CD8-positive, alpha-beta memory T cell (primary cell): ENCODE results near the gene TCEANC. TPM values are rescaled to one million over a fixed set of nuclear protein-coding genes. Genes with fewer than 3 reads are reported as not detected.
A peak's percentile ranks its signal among the peaks of the same experiment; 100 is the strongest.

Experiments used
- CTCF ChIA-PET: fragments of 350-600 bp; sonication (Branson Sonifier 250); formaldehyde crosslinking; loops from one replicate; lab custom pipeline; 2021; ENCODE audit warnings: antibody characterized with exemption; lab: Charles Lee
- POLR2A ChIA-PET: fragments of 350-600 bp; sonication (Branson Sonifier 250); formaldehyde crosslinking; loops from one replicate; lab custom pipeline; 2021; ENCODE audit warnings: antibody characterized with exemption; lab: Charles Lee
- DNase-seq, 5 donors: peaks; one replicate each; pipeline versions ENCODE4 v3.0.0 to v3.0.0-alpha.2; 2020 to 2022; ENCODE audit warnings: mixed read lengths in 1 of 5
- H3K27ac ChIP-seq: one replicate; pipeline ENCODE4 v1.7.0; 2013; ENCODE audit warnings: low read depth, mild to moderate bottlenecking, low read length, moderate library complexity
- H3K27me3 ChIP-seq: 2 replicates; pipeline ENCODE4 v1.7.0; 2013; ENCODE audit warnings: low read length, mild to moderate bottlenecking; ENCODE audit not compliant: insufficient read depth, poor library complexity, severe bottlenecking
- H3K36me3 ChIP-seq: 2 replicates; pipeline ENCODE4 v1.7.0; 2013; ENCODE audit warnings: mild to moderate bottlenecking, low read length, moderate library complexity; ENCODE audit not compliant: insufficient read depth
- H3K4me1 ChIP-seq: 2 replicates; pipeline ENCODE4 v1.7.0; 2013; ENCODE audit warnings: mild to moderate bottlenecking, low read length, moderate library complexity; ENCODE audit not compliant: insufficient read depth
- H3K4me3 ChIP-seq: 2 replicates; pipeline ENCODE4 v1.7.0; 2013; ENCODE audit warnings: mild to moderate bottlenecking, low read length
- H3K9me3 ChIP-seq: 2 replicates; pipeline ENCODE4 v1.7.0; 2013; ENCODE audit warnings: mild to moderate bottlenecking, low read length
- H3K27ac Mint-ChIP-seq, 8 donors: one replicate each; pipeline ENCODE4 v1.8.0; 2020 to 2021; ENCODE audit warnings: mixed read lengths in 8 of 8, mild to moderate bottlenecking in 6 of 8, inconsistent platforms in 3 of 8, moderate library complexity in 3 of 8
- H3K27me3 Mint-ChIP-seq, 2 donors: one replicate each; pipeline ENCODE4 v1.8.0; 2020 to 2021; ENCODE audit warnings: mixed read lengths in 2 of 2, mild to moderate bottlenecking in 1 of 2, moderate library complexity in 1 of 2
- H3K36me3 Mint-ChIP-seq, 3 donors: one replicate each; pipeline ENCODE4 v1.8.0; 2020 to 2021; ENCODE audit warnings: mixed read lengths in 3 of 3, inconsistent platforms in 1 of 3, mild to moderate bottlenecking in 1 of 3
- H3K4me1 Mint-ChIP-seq, 3 donors: one replicate each; pipeline ENCODE4 v1.8.0; 2020 to 2021; ENCODE audit warnings: mixed read lengths in 3 of 3, inconsistent platforms in 1 of 3, mild to moderate bottlenecking in 1 of 3
- H3K4me3 Mint-ChIP-seq, 7 donors: one replicate each; pipeline ENCODE4 v1.8.0; 2020 to 2021; ENCODE audit warnings: mixed read lengths in 7 of 7, mild to moderate bottlenecking in 6 of 7, moderate library complexity in 4 of 7, inconsistent platforms in 2 of 7
- H3K9me3 Mint-ChIP-seq, 5 donors: one replicate each; pipeline ENCODE4 v1.8.0; 2020 to 2022; ENCODE audit warnings: mixed read lengths in 5 of 5, mild to moderate bottlenecking in 3 of 5, moderate library complexity in 2 of 5, inconsistent platforms in 1 of 5
- polyA plus RNA-seq: library from polyadenylated mRNA; unstranded; fragments of 300-500 nt; fragmentation: Illumina TruSeq; gene quantifications from one replicate; pipeline ENCODE4 v1.2.3, GENCODE V29; 2021
- total RNA-seq, 2 experiments: library from RNA; stranded (reverse); gene quantifications; one replicate each; pipeline ENCODE4 v1.2.3, GENCODE V29; 2021

TCEANC gene
- total and polyA plus RNA-seq, 3 experiments from 2014 or later, result 2.7 to 10.3 (median 3.4) TPM

GRCh38 chrX:13692771-13693231 lies 39.9 kb downstream of the TCEANC start:
- Mint-ChIP-seq H3K4me3 (peak overlapping the region; percentile 68 to 88 (median 69)), H3K9me3 (no peaks in the 10 kb centered on the region), H3K27me3 (peaks cover 0 to 7% of the 10 kb centered on the region in 2 donors), H3K36me3 (peaks cover 0 to 17% (median 0%) of the 10 kb centered on the region in 3 donors), H3K4me1 (peaks cover 80 to 89% (median 85%) of the 10 kb centered on the region in 3 donors), H3K27ac (peak overlapping the region in 7 of 8 donors; percentile 60 to 91 (median 82))
- Histone ChIP-seq H3K27me3 (no peaks in the 10 kb centered on the region), H3K27ac (peak overlapping the region; percentile 40), H3K4me3 (no peak overlapping the region), H3K9me3 (no peaks in the 10 kb centered on the region), H3K4me1 (peaks cover 67% of the 10 kb centered on the region), H3K36me3 (no peaks in the 10 kb centered on the region)
- POLR2A ChIA-PET, result no interaction called here
- CTCF ChIA-PET, result interaction anchor here (0.7 kb wide), 1 partner anchor 17 kb away, joined by 3 read pairs; no protein-coding TSS in a partner anchor
- DNase-seq, result no peak

- ChIA-PET POLR2A (interaction anchor here (1.3 kb wide), 1 partner anchor 41 kb away, joined by 4 read pairs; the partner anchor contains the start of genes OFD1 and TRAPPC2), CTCF (interaction anchor here (0.7 kb wide), 1 partner anchor 16 kb away, joined by 3 read pairs; no protein-coding TSS in a partner anchor)
- Histone ChIP-seq H3K27me3 (no peaks in the 10 kb centered on the region), H3K4me1 (peaks cover 67% of the 10 kb centered on the region), H3K9me3 (no peaks in the 10 kb centered on the region), H3K36me3 (no peaks in the 10 kb centered on the region), H3K27ac (no peak overlapping the region), H3K4me3 (no peak overlapping the region)
- Mint-ChIP-seq H3K9me3 (no peaks in the 10 kb centered on the region), H3K4me3 (peak overlapping the region; percentile 1 to 77 (median 45)), H3K36me3 (peaks cover 0 to 17% (median 0%) of the 10 kb centered on the region in 3 donors), H3K27ac (peak overlapping the region; percentile 45 to 91 (median 72)), H3K27me3 (peaks cover 0 to 5% of the 10 kb centered on the region in 2 donors), H3K4me1 (peaks cover 75 to 89% (median 85%) of the 10 kb centered on the region in 3 donors)
- no peak for DNase-seq
Measured at GRCh38 chrX:13693341-13693961, 40.5 kb downstream of the TCEANC start.

GRCh38 chrX:13694359-13694758 lies 41.4 kb downstream of the TCEANC start:
- H3K9me3 ChIP-seq, result no peaks in the 10 kb centered on the region
- H3K36me3 Mint-ChIP-seq, result peaks cover 0 to 16% (median 1%) of the 10 kb centered on the region in 3 donors
- no peak for DNase-seq
- no peak overlapping the region for H3K4me3 ChIP-seq
- no peaks in the 10 kb centered on the region for H3K9me3 Mint-ChIP-seq
- peaks cover 0 to 2% of the 10 kb centered on the region in 2 donors for H3K27me3 Mint-ChIP-seq
- peak overlapping the region in 3 of 8 donors; percentile 17 to 91 (median 30) for H3K27ac Mint-ChIP-seq
- H3K4me3 Mint-ChIP-seq, result peak overlapping the region in 3 of 7 donors; percentile 5 to 68 (median 32)
- ChIA-PET POLR2A (interaction anchor here (1.3 kb wide), 1 partner anchor 40 kb away, joined by 4 read pairs; the partner anchor contains the start of genes OFD1 and TRAPPC2), CTCF (interaction anchor here (0.9 kb wide), 1 partner anchor 54 kb away, joined by 3 read pairs; no protein-coding TSS in a partner anchor)
- no peak overlapping the region for H3K27ac ChIP-seq
- H3K4me1 ChIP-seq, result peaks cover 73% of the 10 kb centered on the region
- no peaks in the 10 kb centered on the region for H3K36me3 ChIP-seq
- H3K4me1 Mint-ChIP-seq, result peaks cover 77 to 93% (median 90%) of the 10 kb centered on the region in 3 donors
- no peaks in the 10 kb centered on the region for H3K27me3 ChIP-seq

- H3K4me3 ChIP-seq, result no peak overlapping the region
- H3K4me1 Mint-ChIP-seq, result peaks cover 76 to 94% (median 91%) of the 10 kb centered on the region in 3 donors
- peaks cover 0 to 12% (median 3%) of the 10 kb centered on the region in 3 donors for H3K36me3 Mint-ChIP-seq
- CTCF ChIA-PET, result interaction anchor here (0.9 kb wide), 1 partner anchor 53 kb away, joined by 3 read pairs; no protein-coding TSS in a partner anchor
- peak overlapping the region in 6 of 7 donors; percentile 5 to 71 (median 26) for H3K4me3 Mint-ChIP-seq
- H3K27ac Mint-ChIP-seq, result peak overlapping the region in 7 of 8 donors; percentile 30 to 91 (median 72)
- peaks cover 0 to 2% of the 10 kb centered on the region in 2 donors for H3K27me3 Mint-ChIP-seq
- no peaks in the 10 kb centered on the region for H3K36me3 ChIP-seq
- POLR2A ChIA-PET, result interaction anchor here (1.0 to 1.3 kb wide), 2 partner anchors 40 kb away, joined by 3 to 4 read pairs; partner anchors contain the start of genes OFD1 and TRAPPC2
- no peak overlapping the region for H3K27ac ChIP-seq
- H3K27me3 ChIP-seq, result no peaks in the 10 kb centered on the region
- peaks cover 74% of the 10 kb centered on the region for H3K4me1 ChIP-seq
- DNase-seq, result no peak
- H3K9me3 Mint-ChIP-seq, result no peaks in the 10 kb centered on the region
- H3K9me3 ChIP-seq, result no peaks in the 10 kb centered on the region
Measured at GRCh38 chrX:13694983-13695382, 42.0 kb downstream of the TCEANC start.

- Histone ChIP-seq H3K4me1 (peaks cover 72% of the 10 kb centered on the region), H3K36me3 (no peaks in the 10 kb centered on the region), H3K9me3 (no peaks in the 10 kb centered on the region), H3K27ac (no peak overlapping the region), H3K4me3 (no peak overlapping the region), H3K27me3 (no peaks in the 10 kb centered on the region)
- Mint-ChIP-seq H3K9me3 (no peaks in the 10 kb centered on the region), H3K27me3 (peaks cover 0 to 2% of the 10 kb centered on the region in 2 donors), H3K36me3 (peaks cover 0 to 11% (median 3%) of the 10 kb centered on the region in 3 donors), H3K27ac (peak overlapping the region in 7 of 8 donors; percentile 24 to 91 (median 35)), H3K4me3 (peak overlapping the region in 4 of 7 donors; percentile 8 to 68 (median 35)), H3K4me1 (peaks cover 73 to 94% (median 91%) of the 10 kb centered on the region in 3 donors)
- CTCF ChIA-PET, result interaction anchor here (0.7 kb wide), 1 partner anchor 39 kb away, joined by 3 read pairs; the partner anchor contains the start of genes OFD1 and TRAPPC2
- DNase-seq, result no peak
- POLR2A ChIA-PET, result interaction anchor here (1.0 kb wide), 1 partner anchor 39 kb away, joined by 3 read pairs; no protein-coding TSS in a partner anchor
Measured at GRCh38 chrX:13695601-13696115, 42.7 kb downstream of the TCEANC start.

GRCh38 chrX:13697455-13697854 lies 44.5 kb downstream of the TCEANC start:
- H3K27ac ChIP-seq, result no peak overlapping the region
- H3K9me3 ChIP-seq, result no peaks in the 10 kb centered on the region
- no peaks in the 10 kb centered on the region for H3K9me3 Mint-ChIP-seq
- peak overlapping the region; percentile 7 to 92 (median 65) for H3K27ac Mint-ChIP-seq
- H3K36me3 ChIP-seq, result no peaks in the 10 kb centered on the region
- H3K27me3 Mint-ChIP-seq, result peaks cover 0 to 1% of the 10 kb centered on the region in 2 donors
- peak overlapping the region; percentile 4 to 76 (median 54) for H3K4me3 Mint-ChIP-seq
- DNase-seq, result peak in 1 of 5 donors; percentile 22
- POLR2A ChIA-PET, result interaction anchor here (1.5 kb wide), 1 partner anchor 9 kb away, joined by 6 read pairs; the partner anchor contains the start of gene RAB9A
- H3K4me1 Mint-ChIP-seq, result peaks cover 76 to 97% (median 94%) of the 10 kb centered on the region in 3 donors
- H3K36me3 Mint-ChIP-seq, result peaks cover 0 to 22% (median 6%) of the 10 kb centered on the region in 3 donors
- CTCF ChIA-PET, result interaction anchor here (2.6 kb wide), 1 partner anchor 37 kb away, joined by 10 read pairs; the partner anchor contains the start of genes OFD1 and TRAPPC2
- H3K4me3 ChIP-seq, result no peak overlapping the region
- no peaks in the 10 kb centered on the region for H3K27me3 ChIP-seq
- peaks cover 69% of the 10 kb centered on the region for H3K4me1 ChIP-seq

- Mint-ChIP-seq H3K27ac (peak overlapping the region in 6 of 8 donors; percentile 9 to 92 (median 61)), H3K4me3 (no peak overlapping the region), H3K27me3 (peaks cover 0 to 1% of the 10 kb centered on the region in 2 donors), H3K9me3 (no peaks in the 10 kb centered on the region), H3K4me1 (peaks cover 76 to 97% (median 94%) of the 10 kb centered on the region in 3 donors), H3K36me3 (peaks cover 0 to 25% (median 6%) of the 10 kb centered on the region in 3 donors)
- Histone ChIP-seq H3K4me1 (peaks cover 64% of the 10 kb centered on the region), H3K27me3 (no peaks in the 10 kb centered on the region), H3K27ac (no peak overlapping the region), H3K9me3 (no peaks in the 10 kb centered on the region), H3K4me3 (no peak overlapping the region), H3K36me3 (no peaks in the 10 kb centered on the region)
- CTCF ChIA-PET, result interaction anchor here (2.6 kb wide), 1 partner anchor 37 kb away, joined by 10 read pairs; the partner anchor contains the start of genes OFD1 and TRAPPC2
- no peak for DNase-seq
- POLR2A ChIA-PET, result interaction anchor here (1.5 kb wide), 1 partner anchor 9 kb away, joined by 6 read pairs; the partner anchor contains the start of gene RAB9A
Measured at GRCh38 chrX:13697976-13698375, 45.0 kb downstream of the TCEANC start.
